Small intestine (tissue), 7 donors: ENCODE measurements around the gene SSTR5. TPM values are rescaled to one million over a fixed set of nuclear protein-coding genes. Genes with fewer than 3 reads are reported as not detected.

Experiments
- DNase-seq, 2 donors: peaks; one replicate each; pipeline versions ENCODE4 v3.0.0 to v3.0.0-alpha.2; 2013
- FAIRE-seq: peaks from 2 replicates; lab custom pipeline; 2012; peaks lifted over from hg19 to GRCh38; lab: Jason Lieb, UNC
- H3K27ac ChIP-seq, 3 donors: one replicate each; pipeline ENCODE4 v1.5.1; 2013; ENCODE audit warnings: low read length in 2 of 3, mild to moderate bottlenecking in 2 of 3, control low read depth in 1 of 3, inconsistent platforms in 1 of 3, low read depth in 1 of 3, moderate library complexity in 1 of 3
- H3K27me3 ChIP-seq, 3 donors: one replicate each; pipeline ENCODE4 v1.6.1; 2013; ENCODE audit warnings: low read length in 3 of 3, inconsistent platforms in 1 of 3; ENCODE audit not compliant: control insufficient read depth in 3 of 3, insufficient read depth in 3 of 3
- H3K36me3 ChIP-seq, 3 donors: one replicate each; pipeline ENCODE4 v1.6.1; 2013; ENCODE audit warnings: low read length in 3 of 3, inconsistent platforms in 1 of 3, low read depth in 1 of 3, mild to moderate bottlenecking in 1 of 3, moderate library complexity in 1 of 3; ENCODE audit not compliant: control insufficient read depth in 3 of 3, insufficient read depth in 2 of 3
- H3K4me1 ChIP-seq, 3 donors: one replicate each; pipeline ENCODE4 v1.6.1; 2013; ENCODE audit warnings: low read length in 2 of 3, inconsistent platforms in 1 of 3, low read depth in 1 of 3, mild to moderate bottlenecking in 1 of 3, moderate library complexity in 1 of 3; ENCODE audit not compliant: control insufficient read depth in 3 of 3, insufficient read depth in 2 of 3
- H3K4me3 ChIP-seq, 3 donors: one replicate each; pipeline ENCODE4 v1.5.1; 2013; ENCODE audit warnings: low read length in 3 of 3, control low read depth in 1 of 3, inconsistent platforms in 1 of 3, low read depth in 1 of 3, mild to moderate bottlenecking in 1 of 3, moderate library complexity in 1 of 3
- H3K9me3 ChIP-seq, 2 donors: one replicate each; pipeline ENCODE4 v1.6.1; 2013; ENCODE audit warnings: low read depth in 1 of 2, low read length in 1 of 2; ENCODE audit not compliant: control insufficient read depth in 2 of 2, insufficient read depth in 1 of 2
- WGBS, 3 donors: extraction: QIAGEN DNeasy Blood & Tissue Kit; methylation state at CpG; one replicate each; pipeline ENCODE4 v1.1.7; 2013; 5-methylcytosine and 5-hydroxymethylcytosine counted together
- polyA plus RNA-seq, 4 donors: library from polyadenylated mRNA; stranded (reverse) in 3 of 4; unstranded in 1 of 4; fragments of 200-250 nt in 3 of 4; fragments of 120-200 nt in 1 of 4; gene quantifications; one replicate each; pipeline versions ENCODE4 v1.2.1 to v1.2.3, GENCODE V29; 2013
- donor health status: healthy with polysubstance abuse.
- donor health status: control.
- donor health status: control.
- donor health status: Bipolar disorder and iron deficiency.
- donor health status: healthy.

Gene SSTR5
- polyA plus RNA-seq, 4 donors: 0.24 to 0.87 TPM; not detected in 2

GRCh38 chr16:1076801-1077576 is 4.4 kb downstream of the SSTR5 start:
- peaks cover 0 to 9% (median 0%) of the 10 kb centered on the region in 3 donors for H3K4me1 ChIP-seq
- WGBS, 3 donors: 31 to 38% (median 32%) methylated on average over 16 of the region's 16 CpGs
- peaks cover 4 to 34% (median 14%) of the 10 kb centered on the region in 3 donors for H3K27me3 ChIP-seq
- no peak for DNase-seq
- H3K9me3 ChIP-seq: no peaks in the 10 kb centered on the region
- no peak overlapping the region for H3K27ac ChIP-seq
- no peak for FAIRE-seq
- H3K4me3 ChIP-seq: no peak overlapping the region
- H3K36me3 ChIP-seq: no peaks in the 10 kb centered on the region

GRCh38 chr16:1077877-1078578 is 5.5 kb downstream of the SSTR5 start:
- H3K27ac ChIP-seq: peak overlapping the region in 1 of 3 donors; percentile 33
- 33 to 61% (median 40%) methylated on average over 26 to 36 of the region's 36 CpGs for WGBS, 3 donors
- peaks cover 0 to 9% (median 0%) of the 10 kb centered on the region in 3 donors for H3K4me1 ChIP-seq

GRCh38 chr16:1078579-1079021 is 6.1 kb downstream of the SSTR5 start:
- Histone ChIP-seq H3K4me3 (peak overlapping the region in 1 of 3 donors; percentile 23), H3K36me3 (no peaks in the 10 kb centered on the region), H3K4me1 (peaks cover 0 to 9% (median 0%) of the 10 kb centered on the region in 3 donors), H3K27ac (peak overlapping the region in 1 of 3 donors; percentile 33), H3K27me3 (peaks cover 2 to 22% (median 4%) of the 10 kb centered on the region in 3 donors), H3K9me3 (peaks cover 0 to under 1% of the 10 kb centered on the region in 2 donors)
- DNase-seq: peak; percentile 76 to 79
- 6 to 35% (median 34%) methylated on average over 24 to 28 of the region's 28 CpGs for WGBS, 3 donors
- no peak for FAIRE-seq

More at GRCh38 chr16:1077877-1078578, 5.5 kb downstream of the SSTR5 start:
- peaks cover 4 to 27% (median 6%) of the 10 kb centered on the region in 3 donors for H3K27me3 ChIP-seq
- H3K36me3 ChIP-seq: no peaks in the 10 kb centered on the region
- H3K4me3 ChIP-seq: peak overlapping the region in 1 of 3 donors; percentile 23
- H3K9me3 ChIP-seq: no peaks in the 10 kb centered on the region
- FAIRE-seq (no peak), DNase-seq (no peak)

GRCh38 chr16:1079341-1079740 is 6.8 kb downstream of the SSTR5 start:
- H3K36me3 ChIP-seq: no peaks in the 10 kb centered on the region
- no peak for FAIRE-seq
- H3K27me3 ChIP-seq: peaks cover 2 to 15% (median 4%) of the 10 kb centered on the region in 3 donors
- WGBS, 3 donors: 95 to 98% (median 96%) methylated on average over 39 to 43 of the region's 43 CpGs
- H3K9me3 ChIP-seq: peaks cover 0 to 7% of the 10 kb centered on the region in 2 donors
- H3K27ac ChIP-seq: no peak overlapping the region
- peaks cover 0 to 9% (median 0%) of the 10 kb centered on the region in 3 donors for H3K4me1 ChIP-seq
- DNase-seq: no peak
- H3K4me3 ChIP-seq: no peak overlapping the region

- FAIRE-seq: no peak
- Histone ChIP-seq H3K27me3 (peaks cover 2 to 15% (median 4%) of the 10 kb centered on the region in 3 donors), H3K36me3 (no peaks in the 10 kb centered on the region), H3K4me1 (peaks cover 0 to 9% (median 0%) of the 10 kb centered on the region in 3 donors), H3K9me3 (peaks cover 0 to 14% of the 10 kb centered on the region in 2 donors), H3K27ac (no peak overlapping the region), H3K4me3 (no peak overlapping the region)
- DNase-seq: no peak
- WGBS, 3 donors: 82 to 90% (median 88%) methylated on average over 45 of the region's 45 CpGs
These were observed 7.4 kb downstream of the SSTR5 start for GRCh38 chr16:1079786-1080525.

GRCh38 chr16:1080801-1081733 is 8.5 kb downstream of the SSTR5 start:
- peaks cover 0 to 9% (median 0%) of the 10 kb centered on the region in 3 donors for H3K4me1 ChIP-seq
- no peak overlapping the region for H3K27ac ChIP-seq
- FAIRE-seq: no peak
- H3K9me3 ChIP-seq: peaks cover 0 to 23% of the 10 kb centered on the region in 2 donors
- H3K27me3 ChIP-seq: peaks cover 2 to 15% (median 7%) of the 10 kb centered on the region in 3 donors
- DNase-seq: no peak
- H3K36me3 ChIP-seq: no peaks in the 10 kb centered on the region
- no peak overlapping the region for H3K4me3 ChIP-seq
- 46 to 64% (median 51%) methylated on average over 41 to 42 of the region's 42 CpGs for WGBS, 3 donors

GRCh38 chr16:1081734-1082265 is 9.3 kb downstream of the SSTR5 start:
- FAIRE-seq (no peak), DNase-seq (no peak)
- no peaks in the 10 kb centered on the region for H3K36me3 ChIP-seq
- 55 to 72% (median 71%) methylated on average over 20 to 22 of the region's 22 CpGs for WGBS, 3 donors
- no peak overlapping the region for H3K4me3 ChIP-seq
- peaks cover 2 to 14% (median 7%) of the 10 kb centered on the region in 3 donors for H3K27me3 ChIP-seq
- H3K27ac ChIP-seq: no peak overlapping the region
- peaks cover 0 to 30% of the 10 kb centered on the region in 2 donors for H3K9me3 ChIP-seq
- peaks cover 0 to 9% (median 0%) of the 10 kb centered on the region in 3 donors for H3K4me1 ChIP-seq
